NCI-H187 treated with DMSO at 0.1 percent for 48 hours (cell line): ENCODE results near the gene CD3G.
"Not testable (repeated sequence)": the region's sequence is repeated elsewhere in the genome, so short reads cannot be mapped to it uniquely, and the experiment has no call there.

Experiments
- DNase-seq: peaks from one replicate; lab custom pipeline; 2025; lab: John Stamatoyannopoulos, UW

CD3G gene

GRCh38 chr11:118343981-118344515 lies at the start of gene CD3G:
TSS of gene CD3G (plus strand) at chr11:118344344. CDS start at chr11:118344424, 80 bp downstream.
- DNase-seq, result no peak

- DNase-seq, result no peak
Observed at GRCh38 chr11:118295199-118295598, 48.9 kb upstream of the CD3G start.

GRCh38 chr11:118295815-118296454 lies 48.2 kb upstream of the CD3G start:
- DNase-seq, result no peak

DNA sequence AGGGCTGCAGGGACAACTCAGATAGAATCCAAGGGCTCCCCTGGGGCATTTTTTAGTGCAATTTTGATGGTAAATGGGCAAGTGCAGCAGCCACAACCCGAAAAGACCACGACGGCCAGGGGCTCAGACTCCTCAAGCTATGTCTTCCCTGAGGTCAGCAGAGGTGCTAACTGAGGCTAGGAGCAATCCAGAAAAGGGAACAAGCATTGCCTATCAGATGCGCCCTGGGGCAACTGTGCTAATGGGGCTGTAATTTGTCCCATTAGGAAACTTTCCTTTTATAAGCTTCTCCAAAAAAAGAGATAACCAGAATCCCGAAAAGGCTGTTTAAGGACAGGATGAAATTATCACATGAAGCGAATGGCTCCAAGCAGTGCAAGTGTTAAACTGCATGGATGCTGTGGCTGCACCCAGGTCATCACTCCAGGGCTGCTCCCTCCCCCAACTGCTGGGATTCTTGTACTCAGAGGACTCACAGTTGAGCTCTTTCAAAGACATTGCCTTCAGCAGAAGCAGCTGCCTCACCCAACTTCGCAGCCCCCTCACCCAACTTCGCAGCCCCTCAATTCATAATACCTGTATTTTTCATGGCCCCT lies 42.4 kb upstream of the CD3G start:
- DNase-seq, result no peak

GRCh38 chr11:118304227-118304567 lies 39.9 kb upstream of the CD3G start:
- DNase-seq, result no peak

DNA sequence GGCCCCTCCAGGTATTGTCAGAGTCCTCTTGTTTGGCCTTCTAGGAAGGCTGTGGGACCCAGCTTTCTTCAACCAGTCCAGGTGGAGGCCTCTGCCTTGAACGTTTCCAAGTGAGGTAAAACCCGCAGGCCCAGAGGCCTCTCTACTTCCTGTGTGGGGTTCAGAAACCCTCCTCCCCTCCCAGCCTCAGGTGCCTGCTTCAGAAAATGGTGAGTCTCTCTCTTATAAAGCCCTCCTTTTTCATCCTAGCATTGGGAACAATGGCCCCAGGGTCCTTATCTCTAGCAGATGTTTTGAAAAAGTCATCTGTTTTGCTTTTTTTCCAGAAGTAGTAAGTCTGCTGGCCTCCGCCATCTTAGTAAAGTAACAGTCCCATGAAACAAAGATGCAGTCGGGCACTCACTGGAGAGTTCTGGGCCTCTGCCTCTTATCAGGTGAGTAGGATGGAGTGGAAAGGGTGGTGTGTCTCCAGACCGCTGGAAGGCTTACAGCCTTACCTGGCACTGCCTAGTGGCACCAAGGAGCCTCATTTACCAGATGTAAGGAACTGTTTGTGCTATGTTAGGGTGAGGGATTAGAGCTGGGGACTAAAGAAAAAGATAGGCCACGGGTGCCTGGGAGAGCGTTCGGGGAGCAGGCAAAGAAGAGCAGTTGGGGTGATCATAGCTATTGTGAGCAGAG lies 39.4 kb upstream of the CD3G start, which contains the start of gene CD3E:
Gene CD3E (plus strand): TSS at position 163 of the 681 bp plus-strand sequence. CDS start 223 bp downstream, at position 386.
- DNase-seq, result no peak

GRCh38 chr11:118305726-118306125 lies 38.4 kb upstream of the CD3G start:
- no peak for DNase-seq

GRCh38 chr11:118306556-118306955 lies 37.6 kb upstream of the CD3G start:
- DNase-seq, result no peak

DNA sequence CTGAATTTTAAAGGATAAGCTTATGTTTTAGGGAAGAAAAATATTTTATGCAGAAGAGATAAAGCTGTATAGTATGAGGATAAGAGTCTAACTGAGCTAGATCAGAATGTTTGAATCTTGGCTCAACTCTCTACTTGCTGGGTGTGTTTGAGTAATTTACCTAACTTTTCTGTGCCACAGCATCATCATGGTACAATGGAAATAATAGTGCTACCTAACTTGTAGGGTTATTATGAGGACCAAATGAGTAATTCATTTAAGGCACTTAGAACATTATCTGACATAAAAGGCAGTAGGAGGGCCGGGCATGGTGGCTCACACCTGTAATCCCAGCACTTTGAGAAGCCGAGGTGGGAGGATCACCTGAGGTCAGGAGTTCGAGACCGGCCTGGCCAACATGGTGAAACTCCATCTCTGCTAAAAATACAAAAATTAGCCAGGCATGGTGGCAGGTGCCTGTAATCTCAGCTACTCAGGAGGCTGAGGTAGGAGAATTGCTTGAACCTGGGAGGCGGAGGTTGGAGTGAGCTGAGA lies 35.1 kb upstream of the CD3G start:
- DNase-seq, result not testable (repeated sequence)

DNA sequence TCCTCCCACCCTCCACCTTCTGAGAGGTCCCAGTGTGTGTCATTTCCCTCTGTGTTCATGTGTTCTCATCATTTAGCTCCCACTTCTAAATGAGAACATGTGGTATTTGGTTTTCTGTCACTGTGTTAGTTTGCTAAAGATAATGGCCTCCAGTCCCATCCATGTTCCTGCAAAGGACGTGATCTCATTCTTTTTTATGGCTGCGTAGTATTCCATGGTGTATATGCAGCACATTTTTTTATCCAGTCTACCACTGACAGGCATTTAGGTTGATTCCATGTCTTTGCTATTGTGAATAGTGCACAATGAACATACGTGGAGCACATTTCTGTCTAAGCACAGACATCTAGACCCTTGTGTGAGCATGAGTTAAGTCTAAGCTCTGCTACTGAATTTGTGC lies 33.9 kb upstream of the CD3G start:
- DNase-seq, result no peak

GRCh38 chr11:118310781-118311485 lies 33.2 kb upstream of the CD3G start:
- no peak for DNase-seq

DNA sequence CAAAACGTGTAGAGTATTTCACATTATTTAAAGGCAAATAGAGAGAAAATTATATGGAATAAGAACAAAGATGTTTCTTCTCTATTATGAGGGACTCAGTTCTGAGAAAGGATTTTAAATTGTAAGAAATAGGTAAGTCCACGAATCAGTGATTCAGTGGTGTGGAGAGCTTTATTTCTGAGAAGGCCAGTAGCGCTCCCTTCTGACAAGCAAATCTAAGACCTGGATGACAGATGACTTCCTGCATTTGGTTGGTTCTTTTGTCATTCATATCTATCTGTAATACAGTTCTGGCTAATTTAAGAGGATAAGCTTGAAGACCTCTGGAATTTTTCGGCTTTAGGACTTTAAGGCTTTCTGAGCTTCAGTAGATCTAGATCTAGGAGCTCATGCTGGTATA lies 32.6 kb upstream of the CD3G start:
- no peak for DNase-seq

DNA sequence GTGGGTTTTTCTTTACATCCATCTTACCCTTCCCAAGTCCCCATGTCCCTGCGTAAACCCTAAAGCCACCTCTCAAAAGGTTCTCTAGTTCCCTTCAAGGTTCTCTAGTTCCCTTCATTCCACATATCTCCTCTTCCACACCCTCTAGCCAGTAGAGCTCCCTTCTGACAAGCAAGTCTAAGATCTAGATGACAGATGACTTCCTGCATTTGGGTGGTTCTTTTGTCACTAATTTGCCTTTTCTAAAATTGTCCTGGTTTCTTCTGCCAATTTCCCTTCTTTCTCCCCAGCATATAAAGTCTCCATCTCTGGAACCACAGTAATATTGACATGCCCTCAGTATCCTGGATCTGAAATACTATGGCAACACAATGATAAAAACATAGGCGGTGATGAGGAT lies 31.8 kb upstream of the CD3G start:
- DNase-seq, result no peak

- DNase-seq, result no peak
Observed at GRCh38 chr11:118313242-118313641, 30.9 kb upstream of the CD3G start.

DNA sequence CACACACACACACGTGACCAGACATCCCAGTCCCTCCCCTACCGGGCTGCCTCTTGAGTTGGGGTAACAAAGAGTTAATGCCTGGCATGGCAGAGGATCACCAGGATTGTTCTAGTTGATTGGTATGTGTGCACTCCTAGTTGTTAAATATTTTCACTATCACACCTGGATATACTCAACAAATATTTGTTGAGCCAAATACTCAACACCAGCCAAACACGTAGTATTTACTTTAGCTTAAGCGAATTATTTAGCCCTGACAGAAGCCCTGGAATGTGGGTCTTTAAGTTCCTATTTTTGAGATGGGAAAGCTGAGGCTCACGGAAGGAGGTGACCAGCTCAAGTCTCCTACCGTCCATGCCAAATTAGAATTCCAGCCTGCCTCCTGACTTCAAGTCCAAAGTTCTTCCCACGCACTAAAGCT lies 29.1 kb upstream of the CD3G start:
- DNase-seq, result no peak

- DNase-seq, result no peak
Observed at GRCh38 chr11:118318124-118318523, 26.0 kb upstream of the CD3G start.

DNA sequence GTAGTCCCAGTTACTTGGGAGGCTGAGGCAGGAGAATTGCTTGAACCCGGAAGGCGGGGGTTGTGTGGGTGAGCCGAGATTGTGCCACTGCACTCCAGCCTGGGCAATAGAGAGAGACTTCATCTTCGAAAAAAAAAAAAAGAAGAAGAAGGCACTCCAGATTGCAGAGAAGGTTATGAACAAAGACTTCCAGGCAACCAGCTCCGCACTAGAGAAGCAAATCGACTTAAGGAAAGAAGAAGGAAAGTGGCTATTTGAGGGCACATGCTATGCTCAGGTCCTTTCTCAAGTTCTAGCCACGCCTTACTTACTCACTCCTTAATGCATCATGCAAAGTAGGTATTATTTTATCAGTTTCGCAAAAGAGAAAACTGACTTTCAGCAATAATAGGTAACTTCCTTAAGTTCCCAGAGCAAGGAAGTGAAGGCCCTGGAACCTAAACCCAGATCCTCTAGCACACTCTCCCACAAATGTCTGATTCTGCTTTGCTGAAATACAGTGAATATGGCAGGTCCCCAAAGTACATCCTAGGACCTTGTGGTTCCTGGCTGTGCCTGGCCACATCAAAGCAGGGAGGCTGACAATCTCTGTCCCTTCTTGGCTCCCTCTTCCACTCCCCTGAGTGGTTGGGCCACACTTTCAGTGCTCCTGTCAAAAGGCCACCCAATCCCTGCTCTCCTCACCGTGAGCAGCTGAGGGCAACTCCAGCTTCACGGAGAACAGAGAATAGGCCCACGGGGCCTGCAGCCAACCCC lies 25.4 kb upstream of the CD3G start:
- DNase-seq, result no peak

DNA sequence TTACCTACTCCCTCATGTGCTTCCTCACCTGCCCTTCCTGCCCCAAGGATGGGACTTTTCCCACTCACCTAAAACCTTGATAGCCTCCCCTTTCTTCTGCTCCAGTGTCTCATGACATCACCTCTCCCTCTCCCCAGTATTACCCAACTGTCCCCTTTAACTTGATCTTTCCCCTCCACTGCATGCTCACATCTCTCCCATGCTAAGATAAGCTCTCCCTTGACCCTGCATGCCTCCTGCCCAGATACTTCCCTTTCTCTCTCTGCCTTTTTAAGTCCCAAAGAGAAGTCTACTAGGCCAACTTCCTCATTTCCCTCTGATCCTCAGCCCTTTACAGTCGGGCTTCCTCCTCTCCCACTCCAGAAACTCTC lies 24.8 kb upstream of the CD3G start:
- no peak for DNase-seq

DNA sequence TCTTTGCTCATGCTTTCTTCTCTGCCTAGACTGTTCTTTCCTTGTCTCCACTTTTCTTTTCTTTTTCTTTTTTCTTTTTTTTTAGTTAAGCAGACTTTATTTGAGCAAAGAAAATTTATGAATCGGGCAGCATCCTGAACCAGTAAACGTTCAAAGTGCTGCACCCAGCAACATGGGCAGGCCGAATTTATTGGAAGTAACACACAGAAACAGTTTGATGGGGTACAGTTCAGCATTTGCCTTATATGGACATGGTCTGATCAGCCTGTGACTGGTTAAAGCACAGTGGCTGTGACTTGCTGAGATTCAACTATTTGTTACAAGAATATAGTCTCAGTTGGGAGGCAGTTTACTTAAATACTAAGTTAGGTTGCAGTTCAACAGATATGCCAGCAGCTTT lies 23.6 kb upstream of the CD3G start:
- no peak for DNase-seq

GRCh38 chr11:118321386-118322082 lies 22.6 kb upstream of the CD3G start:
- no peak for DNase-seq

DNA sequence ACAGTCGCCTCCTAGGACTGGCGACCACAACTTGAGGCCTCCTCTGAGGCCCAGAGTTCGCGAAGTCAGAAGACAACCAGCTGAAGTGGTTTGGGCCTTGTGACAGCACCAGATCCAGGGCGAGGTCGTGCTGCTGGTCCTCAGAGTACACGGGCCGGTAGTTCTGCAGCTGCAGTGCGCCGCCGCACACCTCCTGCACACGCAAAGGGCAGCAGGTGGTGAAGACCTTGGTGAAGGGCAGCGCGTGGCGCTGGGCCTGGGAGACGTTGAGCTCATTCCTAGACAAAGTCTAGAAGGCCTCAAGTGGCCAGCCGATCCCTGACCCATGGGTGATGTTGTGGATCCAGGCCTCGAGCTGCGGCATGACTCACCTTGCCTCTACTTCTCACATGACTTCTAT lies 21.4 kb upstream of the CD3G start:
- DNase-seq, result no peak
